T-cell (primary cell): ENCODE results near the gene THSD7A. TPM values are rescaled to one million over a fixed set of nuclear protein-coding genes. Genes with fewer than 3 reads are reported as not detected.

ENCODE experiments used
- ATAC-seq, 4 experiments: fragments of 200-7000 bp in 3 of 4; fragments of 150-1000 bp in 1 of 4; cut with Tn5 transposase; replicated peaks in 1 of 4; 1 replicate in 3 of 4; 2 replicates in 1 of 4; pipeline ENCODE4 v1.10.0; 2021; ENCODE audit warnings: moderate library complexity in 3 of 4, mild to moderate bottlenecking in 2 of 4, moderate number of reproducible peaks in 1 of 4
- CTCF ChIA-PET, 2 donors: fragments of 300-600 bp; sonication (Branson Sonifier 250); formaldehyde crosslinking; loops; one replicate each; lab custom pipeline; 2022; ENCODE audit warnings: antibody characterized with exemption in 2 of 2; lab: Charles Lee
- POLR2A ChIA-PET, 2 donors: fragments of 300-600 bp; sonication (Branson Sonifier 250); formaldehyde crosslinking; loops; one replicate each; lab custom pipeline; 2022; ENCODE audit warnings: antibody characterized with exemption in 2 of 2; lab: Charles Lee
- DNase-seq, 35 experiments: peaks; one replicate each; pipeline versions ENCODE4 v3.0.0 to v3.0.0-alpha.2; 2013 to 2023
- H3K27ac ChIP-seq: one replicate; pipeline ENCODE4 v1.5.1; 2013; ENCODE audit warnings: low read length
- H3K27me3 ChIP-seq, 2 experiments: replicated peaks in 1 of 2; 1 replicate in 1 of 2; 2 replicates in 1 of 2; pipeline versions ENCODE4 v1.6.1 to v1.7.0; 2013; ENCODE audit warnings: low read length in 1 of 2, mixed read lengths in 1 of 2; ENCODE audit not compliant: control insufficient read depth in 2 of 2, insufficient read depth in 2 of 2; ENCODE audit errors: extremely low read depth in 1 of 2
- H3K36me3 ChIP-seq, 2 donors: 1 replicate in 1 of 2; 2 replicates in 1 of 2; pipeline versions ENCODE4 v1.6.1 to v1.7.0; 2013; ENCODE audit warnings: low read length in 1 of 2; ENCODE audit not compliant: control insufficient read depth in 2 of 2, insufficient read depth in 1 of 2; ENCODE audit errors: extremely low read depth in 1 of 2
- H3K4me1 ChIP-seq, 2 experiments: 1 replicate in 1 of 2; 2 replicates in 1 of 2; pipeline versions ENCODE4 v1.6.1 to v1.7.0; 2013; ENCODE audit warnings: low read length in 2 of 2, mixed read lengths in 1 of 2; ENCODE audit not compliant: insufficient read depth in 2 of 2, control insufficient read depth in 1 of 2; ENCODE audit errors: extremely low read depth in 1 of 2
- H3K4me3 ChIP-seq, 2 donors: 1 replicate in 1 of 2; 2 replicates in 1 of 2; pipeline versions ENCODE4 v1.5.1 to v1.7.0; 2013; ENCODE audit warnings: mild to moderate bottlenecking in 2 of 2, low read length in 1 of 2, moderate library complexity in 1 of 2; ENCODE audit not compliant: control insufficient read depth in 1 of 2; ENCODE audit errors: extremely low read depth in 1 of 2
- H3K9me3 ChIP-seq: 2 replicates; pipeline ENCODE4 v1.7.0; 2013
- H3K27ac Mint-ChIP-seq, 2 donors: one replicate each; pipeline ENCODE4 v1.8.0; 2020 to 2021; ENCODE audit warnings: mild to moderate bottlenecking in 2 of 2, mixed read lengths in 2 of 2
- H3K27me3 Mint-ChIP-seq, 2 donors: one replicate each; pipeline ENCODE4 v1.8.0; 2021 to 2022; ENCODE audit warnings: mixed read lengths in 2 of 2
- H3K36me3 Mint-ChIP-seq: one replicate; pipeline ENCODE4 v1.8.0; 2021; ENCODE audit warnings: mixed read lengths
- H3K4me1 Mint-ChIP-seq, 3 donors: one replicate each; pipeline ENCODE4 v1.8.0; 2020 to 2022; ENCODE audit warnings: mixed read lengths in 3 of 3, mild to moderate bottlenecking in 1 of 3
- H3K4me3 Mint-ChIP-seq, 3 donors: one replicate each; pipeline ENCODE4 v1.8.0; 2020 to 2022; ENCODE audit warnings: mild to moderate bottlenecking in 3 of 3, mixed read lengths in 3 of 3, moderate library complexity in 3 of 3
- H3K9me3 Mint-ChIP-seq, 3 donors: one replicate each; pipeline ENCODE4 v1.8.0; 2020 to 2022; ENCODE audit warnings: mixed read lengths in 3 of 3
- WGBS: methylation state at CpG from one replicate; pipeline ENCODE4 v1.1.5; 2013; ENCODE audit warnings: missing lambda C conversion rate; ENCODE audit not compliant: insufficient coverage; 5-methylcytosine and 5-hydroxymethylcytosine counted together
- total RNA-seq, 35 experiments: library from RNA in 6 of 35; stranded (reverse) in 6 of 35; fragments of 120-200 nt in 1 of 35; gene quantifications; one replicate each; pipeline versions ENCODE4 v1.2.1 to v1.2.4 and lab custom pipeline; 2013 to 2026

THSD7A gene
- total RNA-seq, 5 donors from 2014 or later (not counting 1 experiment from before 2014, with no cell fraction given): 0.08 to 0.33 TPM; not detected in 3

GRCh38 chr7:11804621-11805020 lies 27.4 kb downstream of the THSD7A start:
- no peaks in the 10 kb centered on the region for H3K4me1 ChIP-seq
- ChIA-PET POLR2A (no interaction called here), CTCF (no interaction called here)
- no peak for ATAC-seq
- no peaks in the 10 kb centered on the region for H3K36me3 ChIP-seq
- H3K4me3 Mint-ChIP-seq: no peak overlapping the region
- H3K36me3 Mint-ChIP-seq: no peaks in the 10 kb centered on the region
- no peak overlapping the region for H3K4me3 ChIP-seq
- DNase-seq: no peak
- no peaks in the 10 kb centered on the region for H3K9me3 ChIP-seq
- no peaks in the 10 kb centered on the region for H3K27me3 Mint-ChIP-seq
- no peak overlapping the region for H3K27ac ChIP-seq
- WGBS: no CpG with 5 or more reads among the region's 4 CpGs
- no peaks in the 10 kb centered on the region for H3K27me3 ChIP-seq
- H3K9me3 Mint-ChIP-seq: peaks cover 0 to 2% (median 0%) of the 10 kb centered on the region in 3 donors
- H3K27ac Mint-ChIP-seq: no peak overlapping the region
- no peaks in the 10 kb centered on the region for H3K4me1 Mint-ChIP-seq

- no peak overlapping the region for H3K27ac Mint-ChIP-seq
- ChIA-PET POLR2A (no interaction called here), CTCF (no interaction called here)
- H3K36me3 Mint-ChIP-seq: no peaks in the 10 kb centered on the region
- H3K9me3 Mint-ChIP-seq: no peaks in the 10 kb centered on the region
- Histone ChIP-seq H3K27me3 (no peaks in the 10 kb centered on the region), H3K4me1 (no peaks in the 10 kb centered on the region), H3K27ac (no peak overlapping the region), H3K9me3 (no peaks in the 10 kb centered on the region), H3K36me3 (no peaks in the 10 kb centered on the region), H3K4me3 (no peak overlapping the region)
- DNase-seq (no peak), ATAC-seq (no peak)
- no peak overlapping the region for H3K4me3 Mint-ChIP-seq
- H3K27me3 Mint-ChIP-seq: no peaks in the 10 kb centered on the region
- WGBS: no CpG with 5 or more reads among the region's 4 CpGs
- no peaks in the 10 kb centered on the region for H3K4me1 Mint-ChIP-seq
These were observed 36.8 kb downstream of the THSD7A start for GRCh38 chr7:11795231-11795630.

GRCh38 chr7:11792166-11792565 lies 39.8 kb downstream of the THSD7A start:
- Histone ChIP-seq H3K9me3 (no peaks in the 10 kb centered on the region), H3K4me1 (no peaks in the 10 kb centered on the region), H3K27ac (no peak overlapping the region), H3K4me3 (no peak overlapping the region), H3K27me3 (no peaks in the 10 kb centered on the region), H3K36me3 (no peaks in the 10 kb centered on the region)
- no peak overlapping the region for H3K27ac Mint-ChIP-seq
- H3K36me3 Mint-ChIP-seq: no peaks in the 10 kb centered on the region
- POLR2A ChIA-PET: no interaction called here
- DNase-seq (no peak), ATAC-seq (no peak)
- no peaks in the 10 kb centered on the region for H3K9me3 Mint-ChIP-seq
- no peaks in the 10 kb centered on the region for H3K4me1 Mint-ChIP-seq
- CTCF ChIA-PET: no interaction called here
- WGBS: 63% methylated on average over 2 of the region's 4 CpGs
- H3K4me3 Mint-ChIP-seq: no peak overlapping the region
- H3K27me3 Mint-ChIP-seq: no peaks in the 10 kb centered on the region

GRCh38 chr7:11788568-11788967 lies 43.4 kb downstream of the THSD7A start:
- H3K27me3 Mint-ChIP-seq: no peaks in the 10 kb centered on the region
- Histone ChIP-seq H3K27ac (no peak overlapping the region), H3K9me3 (no peaks in the 10 kb centered on the region), H3K4me1 (no peaks in the 10 kb centered on the region), H3K4me3 (no peak overlapping the region), H3K36me3 (no peaks in the 10 kb centered on the region), H3K27me3 (no peaks in the 10 kb centered on the region)
- DNase-seq (no peak), ATAC-seq (no peak)
- H3K4me1 Mint-ChIP-seq: no peaks in the 10 kb centered on the region
- WGBS: no CpG with 5 or more reads among the region's 3 CpGs
- POLR2A ChIA-PET: no interaction called here
- H3K36me3 Mint-ChIP-seq: no peaks in the 10 kb centered on the region
- no peak overlapping the region for H3K4me3 Mint-ChIP-seq
- CTCF ChIA-PET: no interaction called here
- no peak overlapping the region for H3K27ac Mint-ChIP-seq
- no peaks in the 10 kb centered on the region for H3K9me3 Mint-ChIP-seq

GRCh38 chr7:11787534-11787933 lies 44.5 kb downstream of the THSD7A start:
- Mint-ChIP-seq H3K27ac (no peak overlapping the region), H3K36me3 (no peaks in the 10 kb centered on the region), H3K4me1 (no peaks in the 10 kb centered on the region), H3K4me3 (no peak overlapping the region), H3K9me3 (no peaks in the 10 kb centered on the region), H3K27me3 (no peaks in the 10 kb centered on the region)
- Histone ChIP-seq H3K4me3 (no peak overlapping the region), H3K4me1 (no peaks in the 10 kb centered on the region), H3K9me3 (no peaks in the 10 kb centered on the region), H3K36me3 (no peaks in the 10 kb centered on the region), H3K27me3 (no peaks in the 10 kb centered on the region), H3K27ac (no peak overlapping the region)
- DNase-seq (no peak), ATAC-seq (no peak)
- 100% methylated on average over 2 of the region's 4 CpGs for WGBS
- ChIA-PET POLR2A (no interaction called here), CTCF (no interaction called here)

DNA sequence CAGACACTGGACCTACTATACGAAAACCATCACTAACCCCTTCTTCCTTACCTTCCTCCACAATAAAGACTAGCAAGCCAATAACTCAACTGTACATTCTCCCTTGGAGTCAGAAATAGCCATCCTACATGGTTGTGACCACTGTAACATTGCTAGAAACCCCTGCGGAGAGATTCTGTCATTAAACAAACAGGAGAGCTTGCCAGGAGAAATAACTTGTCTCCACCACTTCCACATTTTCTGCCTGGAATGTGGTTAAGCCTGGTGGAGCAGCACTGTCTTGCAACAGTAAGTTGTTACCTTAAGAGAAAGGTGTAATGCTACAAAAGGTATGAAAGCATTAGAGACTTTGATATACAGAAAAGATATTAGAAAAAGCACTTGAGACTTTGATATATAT lies 45.8 kb downstream of the THSD7A start:
- 70% methylated on average over 2 of the region's 2 CpGs for WGBS
- ChIA-PET POLR2A (no interaction called here), CTCF (no interaction called here)
- no peak overlapping the region for H3K27ac ChIP-seq
- H3K27me3 ChIP-seq: no peaks in the 10 kb centered on the region
- H3K27ac Mint-ChIP-seq: no peak overlapping the region
- H3K4me3 ChIP-seq: no peak overlapping the region
- no peak overlapping the region for H3K4me3 Mint-ChIP-seq
- H3K36me3 ChIP-seq: no peaks in the 10 kb centered on the region
- DNase-seq (no peak), ATAC-seq (no peak)
- H3K9me3 Mint-ChIP-seq: no peaks in the 10 kb centered on the region
- H3K9me3 ChIP-seq: no peaks in the 10 kb centered on the region
- no peaks in the 10 kb centered on the region for H3K4me1 Mint-ChIP-seq
- no peaks in the 10 kb centered on the region for H3K4me1 ChIP-seq
- H3K36me3 Mint-ChIP-seq: no peaks in the 10 kb centered on the region
- no peaks in the 10 kb centered on the region for H3K27me3 Mint-ChIP-seq
